Epithelial cell of proximal tubule (primary cell): Measurements from ENCODE around the gene AGPS. TPM values are rescaled to one million over a fixed set of nuclear protein-coding genes. Genes with fewer than 3 reads are reported as not detected.

Experiments used
- DNase-seq: peaks from one replicate; pipeline ENCODE4 v3.0.0-alpha.2; 2011; ENCODE audit warnings: low read depth
- H3K4me3 ChIP-seq: 2 replicates; pipeline ENCODE4 v1.5.1; 2011; ENCODE audit warnings: low read depth, mild to moderate bottlenecking, low read length
- total RNA-seq: library from RNA; depleted of rRNA; stranded (reverse); fragments of >200 nt; gene quantifications from 2 replicates; pipeline ENCODE4 v1.2.3, GENCODE V29; 2015
- TF ChIP-seq, protein P1 (sequence below): conservative IDR thresholded peaks from 2 replicates; pipeline ENCODE4 v1.5.1; 2012; ENCODE audit warnings: low read depth, mild to moderate bottlenecking, low read length

AGPS gene
- total RNA-seq, 1 donor from 2014 or later: 36.8 TPM

DNA sequence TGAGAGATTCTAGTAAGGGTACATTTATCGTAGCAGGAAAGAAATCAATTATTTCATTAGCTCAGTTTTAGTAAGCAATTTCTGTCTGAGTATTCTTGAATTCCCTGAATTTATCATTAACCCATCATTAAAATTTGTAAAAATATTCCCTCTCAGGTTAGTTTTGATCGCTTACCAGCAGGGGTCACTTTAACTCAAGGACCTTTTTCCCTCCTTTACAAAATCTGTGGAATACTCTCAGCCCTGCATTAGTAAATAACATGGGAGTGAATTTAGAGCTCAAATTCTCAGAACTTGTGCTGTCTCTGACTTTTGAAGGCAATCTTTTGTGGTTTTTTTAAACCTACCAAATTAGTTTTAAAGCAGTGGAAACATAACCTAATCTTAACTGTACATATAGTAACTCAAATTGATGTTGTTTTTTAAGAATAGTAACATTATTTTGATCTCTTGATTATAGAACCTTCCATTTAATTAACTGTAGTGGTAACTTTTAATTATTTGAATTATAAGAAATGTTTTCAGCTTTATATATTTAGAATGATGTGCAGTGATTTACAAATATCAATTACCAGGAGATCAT lies 97.2 kb downstream of the AGPS start:
- DNase-seq: no peak
- H3K4me3 ChIP-seq: no peak overlapping the region
- TF ChIP-seq, protein P1, sequence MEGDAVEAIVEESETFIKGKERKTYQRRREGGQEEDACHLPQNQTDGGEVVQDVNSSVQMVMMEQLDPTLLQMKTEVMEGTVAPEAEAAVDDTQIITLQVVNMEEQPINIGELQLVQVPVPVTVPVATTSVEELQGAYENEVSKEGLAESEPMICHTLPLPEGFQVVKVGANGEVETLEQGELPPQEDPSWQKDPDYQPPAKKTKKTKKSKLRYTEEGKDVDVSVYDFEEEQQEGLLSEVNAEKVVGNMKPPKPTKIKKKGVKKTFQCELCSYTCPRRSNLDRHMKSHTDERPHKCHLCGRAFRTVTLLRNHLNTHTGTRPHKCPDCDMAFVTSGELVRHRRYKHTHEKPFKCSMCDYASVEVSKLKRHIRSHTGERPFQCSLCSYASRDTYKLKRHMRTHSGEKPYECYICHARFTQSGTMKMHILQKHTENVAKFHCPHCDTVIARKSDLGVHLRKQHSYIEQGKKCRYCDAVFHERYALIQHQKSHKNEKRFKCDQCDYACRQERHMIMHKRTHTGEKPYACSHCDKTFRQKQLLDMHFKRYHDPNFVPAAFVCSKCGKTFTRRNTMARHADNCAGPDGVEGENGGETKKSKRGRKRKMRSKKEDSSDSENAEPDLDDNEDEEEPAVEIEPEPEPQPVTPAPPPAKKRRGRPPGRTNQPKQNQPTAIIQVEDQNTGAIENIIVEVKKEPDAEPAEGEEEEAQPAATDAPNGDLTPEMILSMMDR: peak; percentile 69

GRCh38 chr2:177495945-177496344 lies 103.4 kb downstream of the AGPS start:
- no peak overlapping the region for H3K4me3 ChIP-seq
- no peak for DNase-seq
- TF ChIP-seq, protein P1: no peak

DNA sequence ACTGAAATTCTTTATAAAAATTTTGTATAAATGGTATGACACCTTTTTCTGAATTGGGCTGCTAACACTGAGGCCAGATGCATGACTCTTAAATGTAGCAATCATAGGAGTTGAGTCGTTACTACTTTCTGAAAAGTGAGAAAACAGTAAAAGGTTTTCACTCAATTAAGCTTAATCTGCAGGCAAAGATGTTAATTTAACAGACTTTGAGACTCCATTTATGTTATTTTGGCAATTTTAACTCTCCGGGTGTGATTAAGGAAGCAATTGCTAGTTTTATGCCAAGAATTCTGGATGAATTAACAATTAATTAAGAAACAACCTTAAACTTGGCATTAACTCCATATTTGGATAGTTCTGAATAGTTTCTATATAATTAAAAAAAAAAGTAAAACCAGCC lies 104.3 kb downstream of the AGPS start:
- DNase-seq: no peak
- no peak overlapping the region for H3K4me3 ChIP-seq
- TF ChIP-seq, protein P1: no peak

- TF ChIP-seq, protein P1: no peak
- H3K4me3 ChIP-seq: no peak overlapping the region
- no peak for DNase-seq
Observed at GRCh38 chr2:177501186-177501585, 108.6 kb downstream of the AGPS start.

DNA sequence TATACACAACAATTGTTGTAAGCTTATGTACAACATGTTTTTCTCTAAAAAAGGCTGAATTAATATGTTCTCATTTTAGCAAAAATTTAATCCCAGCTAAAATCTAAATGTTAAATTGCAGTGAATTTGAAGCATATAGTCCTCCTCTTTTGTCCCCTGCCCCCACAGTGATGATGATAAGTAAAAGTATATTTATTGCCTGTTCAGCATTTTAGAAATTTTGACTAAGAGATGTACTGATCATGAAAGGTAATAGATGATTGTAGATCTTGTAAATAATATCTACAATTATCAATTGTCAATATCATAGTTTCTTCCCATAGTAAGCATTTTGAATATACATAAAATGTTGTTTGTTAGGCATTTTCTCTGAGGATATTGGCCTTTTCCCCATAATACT lies 113.9 kb downstream of the AGPS start:
- DNase-seq: no peak
- TF ChIP-seq, protein P1: no peak
- H3K4me3 ChIP-seq: no peak overlapping the region

DNA sequence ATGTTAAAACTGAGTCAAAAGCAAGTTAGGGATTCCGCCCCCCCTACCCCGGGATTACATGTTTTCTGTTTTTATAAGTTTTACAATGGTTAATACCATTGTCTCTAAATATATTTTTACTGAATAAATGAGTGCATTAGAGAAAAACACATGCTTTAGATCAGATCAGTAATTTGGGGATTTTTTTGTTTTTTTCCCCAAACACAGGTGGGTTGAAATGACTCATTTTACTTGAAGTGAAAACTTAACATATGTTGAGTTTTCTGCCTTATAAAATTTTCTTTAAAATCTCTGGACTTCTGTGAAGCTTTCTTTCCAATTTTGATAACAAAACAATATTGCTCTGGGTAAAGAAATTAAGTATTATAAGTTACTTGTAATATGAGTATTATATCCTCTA lies 114.4 kb downstream of the AGPS start:
- no peak overlapping the region for H3K4me3 ChIP-seq
- TF ChIP-seq, protein P1: no peak
- DNase-seq: no peak

DNA sequence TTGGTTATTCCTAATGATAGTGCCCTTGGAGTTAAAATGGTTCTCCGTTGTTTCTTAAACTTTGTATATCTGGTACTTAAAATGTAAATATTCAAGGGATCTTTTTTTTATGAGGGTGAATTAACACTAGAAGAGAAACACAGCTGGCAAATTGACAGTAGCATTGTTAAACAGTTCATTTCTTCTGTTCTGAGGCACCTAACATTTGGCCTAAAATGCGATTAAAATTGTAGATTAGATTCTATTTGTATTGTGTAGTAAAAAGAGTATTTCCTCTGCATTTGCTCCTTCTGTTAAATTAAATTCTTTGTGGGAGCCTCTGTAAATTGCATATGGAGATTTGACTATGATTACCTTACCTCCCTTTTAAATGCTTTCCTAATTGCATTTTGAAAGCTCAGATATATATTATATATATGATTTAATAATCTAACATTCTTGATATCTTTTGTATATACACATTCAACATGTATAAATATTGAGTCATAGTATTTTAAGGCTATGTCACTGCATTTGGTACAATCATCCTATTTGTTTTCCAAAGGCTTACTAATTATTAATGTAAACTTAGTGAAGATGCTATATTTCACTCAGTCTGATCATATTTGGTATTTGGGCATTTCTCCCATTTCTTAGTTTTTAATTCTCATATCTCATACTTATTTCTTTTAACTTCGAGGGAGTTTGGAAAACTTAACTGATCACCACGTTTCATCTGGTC lies 124.4 kb downstream of the AGPS start:
- TF ChIP-seq, protein P1: no peak
- no peak overlapping the region for H3K4me3 ChIP-seq
- no peak for DNase-seq
